HG03025 (cell line): ENCODE data around the gene PLCH1.
A peak's percentile ranks its signal among the peaks of the same experiment; 100 is the strongest.

Experiments used
- ATAC-seq: cut with Tn5 transposase; IDR thresholded peaks from one replicate; pipeline ENCODE4 v1.9.1; 2021; ENCODE audit warnings: mild to moderate bottlenecking, moderate library complexity; ENCODE audit not compliant: unreplicated experiment, low FRiP score

Gene PLCH1

GRCh38 chr3:155744626-155745324 is at the start of gene PLCH1:
Gene PLCH1, minus strand, starts transcription at chr3:155745071. Its CDS starts 40,847 bp downstream, at chr3:155704224.
- ATAC-seq = peak; percentile 64

GRCh38 chr3:155792532-155792931 is 47.7 kb upstream of the PLCH1 start:
- no peak for ATAC-seq

- ATAC-seq = no peak
These were observed 46.3 kb upstream of the PLCH1 start for GRCh38 chr3:155791190-155791589.

- ATAC-seq = no peak
These were observed 45.5 kb upstream of the PLCH1 start for GRCh38 chr3:155790272-155790925.

GRCh38 chr3:155785662-155786295 is 40.9 kb upstream of the PLCH1 start:
- no peak for ATAC-seq

- no peak for ATAC-seq
These were observed 37.6 kb upstream of the PLCH1 start for GRCh38 chr3:155782390-155782953.

- no peak for ATAC-seq
These were observed 35.4 kb upstream of the PLCH1 start for GRCh38 chr3:155780291-155780690.

- no peak for ATAC-seq
These were observed 33.6 kb upstream of the PLCH1 start for GRCh38 chr3:155778462-155778861.

- ATAC-seq = no peak
These were observed 27.9 kb upstream of the PLCH1 start for GRCh38 chr3:155772801-155773200.

- no peak for ATAC-seq
These were observed 26.3 kb upstream of the PLCH1 start for GRCh38 chr3:155771126-155771525.

- no peak for ATAC-seq
These were observed 21.3 kb upstream of the PLCH1 start for GRCh38 chr3:155766206-155766605.

GRCh38 chr3:155763870-155764463 is 19.1 kb upstream of the PLCH1 start:
- no peak for ATAC-seq

GRCh38 chr3:155760653-155761052 is 15.8 kb upstream of the PLCH1 start:
- ATAC-seq = no peak

- no peak for ATAC-seq
These were observed 12.7 kb upstream of the PLCH1 start for GRCh38 chr3:155757577-155757976.

GRCh38 chr3:155753038-155753639 is 8.3 kb upstream of the PLCH1 start:
- no peak for ATAC-seq

- no peak for ATAC-seq
These were observed 3.9 kb upstream of the PLCH1 start for GRCh38 chr3:155748611-155749365.

- ATAC-seq = no peak
These were observed 3.0 kb upstream of the PLCH1 start for GRCh38 chr3:155747946-155748290.

- no peak for ATAC-seq
These were observed 2.5 kb upstream of the PLCH1 start for GRCh38 chr3:155747286-155747945.

- ATAC-seq = no peak
These were observed 1.8 kb upstream of the PLCH1 start for GRCh38 chr3:155746703-155747102.
